ENCODE data around the gene CCL19.
A peak's percentile ranks its signal among the peaks of the same experiment; 100 is the strongest.

Gene CCL19

DNA sequence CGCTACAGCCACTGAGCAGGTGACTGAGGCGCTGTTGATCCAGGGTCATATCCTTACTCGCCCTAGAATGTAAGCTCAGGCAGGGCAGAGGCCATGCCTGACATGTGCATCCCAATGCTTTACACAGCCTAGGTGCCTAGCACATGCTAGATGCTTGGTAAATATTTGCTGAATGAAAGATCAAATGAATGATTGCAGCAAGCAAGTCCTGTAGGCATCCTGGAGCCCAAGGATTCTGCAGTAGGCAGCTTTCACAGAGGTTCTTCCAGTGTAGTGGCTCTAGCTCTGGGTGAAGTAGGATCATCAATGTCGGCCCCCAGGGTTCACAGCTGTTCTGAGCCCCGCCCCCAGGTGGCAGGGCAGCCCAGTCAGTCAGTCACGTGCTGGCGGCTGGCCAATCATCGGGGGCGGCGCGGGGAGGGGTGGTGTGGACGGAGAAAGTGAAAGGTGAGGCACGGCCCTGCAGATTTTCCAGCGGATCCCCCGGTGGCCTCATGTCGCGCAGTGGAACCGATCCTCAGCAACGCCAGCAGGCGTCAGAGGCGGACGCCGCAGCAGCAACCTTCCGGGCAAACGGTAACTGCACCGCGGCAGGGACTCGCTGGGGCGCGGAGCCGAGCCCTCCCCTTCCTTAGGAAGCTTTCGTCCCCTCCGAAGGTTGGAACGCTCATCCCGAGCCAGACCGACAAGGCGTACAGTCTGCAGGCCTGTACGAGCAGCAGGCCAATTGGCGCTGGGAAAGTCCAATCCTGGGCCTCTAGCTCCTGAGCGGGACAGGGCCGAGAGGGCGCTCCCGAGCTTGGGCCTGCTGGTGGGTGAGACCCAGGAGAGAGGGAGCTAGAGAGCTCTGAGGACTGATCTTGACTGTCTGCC, 44.6 kb downstream of the CCL19 start, which contains the start of gene GALT:
GALT (plus strand) TSS at position 465 of the 873 bp plus-strand sequence; CDS start at position 495, 30 bp downstream.
- TF ChIP-seq, protein P1, sequence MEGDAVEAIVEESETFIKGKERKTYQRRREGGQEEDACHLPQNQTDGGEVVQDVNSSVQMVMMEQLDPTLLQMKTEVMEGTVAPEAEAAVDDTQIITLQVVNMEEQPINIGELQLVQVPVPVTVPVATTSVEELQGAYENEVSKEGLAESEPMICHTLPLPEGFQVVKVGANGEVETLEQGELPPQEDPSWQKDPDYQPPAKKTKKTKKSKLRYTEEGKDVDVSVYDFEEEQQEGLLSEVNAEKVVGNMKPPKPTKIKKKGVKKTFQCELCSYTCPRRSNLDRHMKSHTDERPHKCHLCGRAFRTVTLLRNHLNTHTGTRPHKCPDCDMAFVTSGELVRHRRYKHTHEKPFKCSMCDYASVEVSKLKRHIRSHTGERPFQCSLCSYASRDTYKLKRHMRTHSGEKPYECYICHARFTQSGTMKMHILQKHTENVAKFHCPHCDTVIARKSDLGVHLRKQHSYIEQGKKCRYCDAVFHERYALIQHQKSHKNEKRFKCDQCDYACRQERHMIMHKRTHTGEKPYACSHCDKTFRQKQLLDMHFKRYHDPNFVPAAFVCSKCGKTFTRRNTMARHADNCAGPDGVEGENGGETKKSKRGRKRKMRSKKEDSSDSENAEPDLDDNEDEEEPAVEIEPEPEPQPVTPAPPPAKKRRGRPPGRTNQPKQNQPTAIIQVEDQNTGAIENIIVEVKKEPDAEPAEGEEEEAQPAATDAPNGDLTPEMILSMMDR (conservative IDR thresholded peaks at IDR 0.05; ENCODE audit: low read depth, low read length), result peak; percentile 65
- peak within 1 kb of the TSS; percentile 82 for H3K4me3 ChIP-seq (ENCODE audit: low read length)
- DNase-seq (ENCODE audit: low read depth), result peak; percentile 42

DNA sequence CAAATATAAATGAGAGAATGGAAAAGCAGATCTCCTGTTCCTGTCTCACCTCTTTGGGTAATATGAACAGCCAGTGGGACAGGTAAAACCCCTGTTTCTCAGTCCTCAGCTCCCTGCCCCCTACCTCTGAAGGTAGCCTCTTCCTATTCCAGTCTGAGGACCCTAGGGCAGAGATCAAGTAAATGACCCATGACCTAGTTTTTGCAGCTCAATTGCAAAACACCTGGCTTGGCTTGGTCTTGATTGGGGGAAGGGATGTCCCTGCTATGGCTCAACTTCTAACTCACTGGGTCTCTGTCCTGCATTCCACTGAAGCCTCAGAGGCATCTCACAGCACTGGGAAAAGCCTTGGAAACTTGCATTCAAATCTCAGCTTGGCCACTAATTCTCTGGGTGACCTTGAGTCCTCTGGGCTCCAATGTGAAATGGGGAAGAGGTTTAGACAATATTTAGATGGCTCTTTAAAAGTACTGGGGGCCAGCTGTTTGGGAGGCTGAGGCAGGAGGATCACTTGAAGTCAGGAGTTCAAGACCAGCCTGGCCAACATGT, 46.2 kb downstream of the CCL19 start:
- TF ChIP-seq, protein P1 (conservative IDR thresholded peaks at IDR 0.05; ENCODE audit: low read depth, low read length), result no peak
- no peak overlapping the region for H3K4me3 ChIP-seq (ENCODE audit: low read length)
- no peak for DNase-seq (ENCODE audit: low read depth)

DNA sequence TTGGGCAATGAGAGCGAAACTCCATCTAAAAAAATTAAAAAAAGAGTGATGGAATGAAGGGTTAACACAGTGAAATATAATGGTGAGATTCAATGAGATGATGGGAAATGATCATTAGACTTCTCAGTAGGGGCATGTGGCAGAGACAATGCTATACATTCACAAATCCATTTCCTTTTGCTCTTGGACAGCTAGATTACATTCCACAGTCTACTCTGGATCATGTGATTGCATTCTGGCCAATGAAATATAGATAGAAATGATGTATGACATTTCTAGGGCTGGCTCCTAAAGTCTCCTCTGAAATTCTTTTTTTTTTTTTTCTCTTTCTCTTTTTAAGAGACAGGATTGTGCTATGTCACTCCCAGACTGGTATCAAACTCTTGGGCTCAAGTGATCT, 48.4 kb downstream of the CCL19 start:
- TF ChIP-seq, protein P1 (conservative IDR thresholded peaks at IDR 0.05; ENCODE audit: low read depth, low read length), result no peak
- no peak overlapping the region for H3K4me3 ChIP-seq (ENCODE audit: low read length)
- no peak for DNase-seq (ENCODE audit: low read depth)

Data from retinal pigment epithelial cell (primary cell).